ENCODE results near the gene TPK1.
"Not testable (repeated sequence)": the region's sequence is repeated elsewhere in the genome, so short reads cannot be mapped to it uniquely, and the experiment has no call there.

Gene TPK1

GRCh38 chr7:144822223-144822622 lies 13.6 kb downstream of the TPK1 start:
- no peak for DNase-seq (ENCODE audit: low read depth)

GRCh38 chr7:144821067-144821466 lies 14.8 kb downstream of the TPK1 start:
- no peak for DNase-seq (ENCODE audit: low read depth)

- DNase-seq (ENCODE audit: low read depth) = no peak
These were observed 15.3 kb downstream of the TPK1 start for GRCh38 chr7:144820552-144820951.

GRCh38 chr7:144819566-144819965 lies 16.3 kb downstream of the TPK1 start:
- DNase-seq (ENCODE audit: low read depth) = no peak

- no peak for DNase-seq (ENCODE audit: low read depth)
These were observed 17.3 kb downstream of the TPK1 start for GRCh38 chr7:144818511-144818910.

GRCh38 chr7:144817001-144817400 lies 18.9 kb downstream of the TPK1 start:
- no peak for DNase-seq (ENCODE audit: low read depth)

GRCh38 chr7:144814299-144814698 lies 21.6 kb downstream of the TPK1 start:
- DNase-seq (ENCODE audit: low read depth) = no peak

GRCh38 chr7:144812379-144813283 lies 23.2 kb downstream of the TPK1 start:
- no peak for DNase-seq (ENCODE audit: low read depth)

GRCh38 chr7:144805627-144806239 lies 30.1 kb downstream of the TPK1 start:
- DNase-seq (ENCODE audit: low read depth) = no peak

- not testable (repeated sequence) for DNase-seq (ENCODE audit: low read depth)
These were observed 35.0 kb downstream of the TPK1 start for GRCh38 chr7:144800678-144801436.

- DNase-seq (ENCODE audit: low read depth) = no peak
These were observed 38.9 kb downstream of the TPK1 start for GRCh38 chr7:144796919-144797318.

- DNase-seq (ENCODE audit: low read depth) = no peak
These were observed 43.8 kb downstream of the TPK1 start for GRCh38 chr7:144792050-144792449.

- DNase-seq (ENCODE audit: low read depth) = no peak
These were observed 44.4 kb downstream of the TPK1 start for GRCh38 chr7:144791488-144791887.

- no peak for DNase-seq (ENCODE audit: low read depth)
These were observed 48.7 kb downstream of the TPK1 start for GRCh38 chr7:144787127-144787526.

GRCh38 chr7:144786522-144786921 lies 49.3 kb downstream of the TPK1 start:
- DNase-seq (ENCODE audit: low read depth) = no peak

- no peak for DNase-seq (ENCODE audit: low read depth)
These were observed 49.8 kb downstream of the TPK1 start for GRCh38 chr7:144786079-144786478.

- DNase-seq (ENCODE audit: low read depth) = no peak
These were observed 50.3 kb downstream of the TPK1 start for GRCh38 chr7:144785521-144785920.

- DNase-seq (ENCODE audit: low read depth) = no peak
These were observed 50.9 kb downstream of the TPK1 start for GRCh38 chr7:144784943-144785342.

- DNase-seq (ENCODE audit: low read depth) = no peak
These were observed 51.4 kb downstream of the TPK1 start for GRCh38 chr7:144784441-144784840.

- no peak for DNase-seq (ENCODE audit: low read depth)
These were observed 53.0 kb downstream of the TPK1 start for GRCh38 chr7:144782883-144783282.

- no peak for DNase-seq (ENCODE audit: low read depth)
These were observed 55.7 kb downstream of the TPK1 start for GRCh38 chr7:144780071-144780608.

GRCh38 chr7:144777889-144778288 lies 58.0 kb downstream of the TPK1 start:
- DNase-seq (ENCODE audit: low read depth) = not testable (repeated sequence)

All from non-pigmented ciliary epithelial cell (primary cell).